Measurements from ENCODE around the gene CDA. TPM values are rescaled to one million over a fixed set of nuclear protein-coding genes. Genes with fewer than 3 reads are reported as not detected.
"Not testable (repeated sequence)": the region's sequence is repeated elsewhere in the genome, so short reads cannot be mapped to it uniquely, and the experiment has no call there.

The CDA gene
- polyA plus RNA-seq, 10 donors: 0.31 to 1.1 (median 0.55) TPM; not detected in 1

DNA sequence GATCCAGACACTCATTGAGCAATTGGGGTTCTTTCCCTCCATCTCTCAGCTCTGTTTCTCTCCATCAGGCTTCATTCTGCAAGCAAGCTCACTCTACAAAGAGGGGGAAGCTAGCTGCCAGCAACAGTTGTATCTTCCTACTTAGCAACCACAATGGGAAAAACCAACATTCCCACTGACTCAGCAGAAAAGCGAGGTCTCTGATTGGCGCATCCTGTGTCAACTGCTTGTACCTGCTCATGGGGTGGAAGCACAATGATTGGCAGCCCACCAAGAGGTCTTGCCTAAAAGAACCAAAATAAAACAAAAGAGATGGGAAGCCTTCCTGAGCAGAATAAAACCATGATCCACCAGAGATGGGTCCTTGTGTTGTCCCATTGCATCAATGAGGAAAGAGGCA, 4.0 kb upstream of the CDA start:
- no peak for DNase-seq

DNA sequence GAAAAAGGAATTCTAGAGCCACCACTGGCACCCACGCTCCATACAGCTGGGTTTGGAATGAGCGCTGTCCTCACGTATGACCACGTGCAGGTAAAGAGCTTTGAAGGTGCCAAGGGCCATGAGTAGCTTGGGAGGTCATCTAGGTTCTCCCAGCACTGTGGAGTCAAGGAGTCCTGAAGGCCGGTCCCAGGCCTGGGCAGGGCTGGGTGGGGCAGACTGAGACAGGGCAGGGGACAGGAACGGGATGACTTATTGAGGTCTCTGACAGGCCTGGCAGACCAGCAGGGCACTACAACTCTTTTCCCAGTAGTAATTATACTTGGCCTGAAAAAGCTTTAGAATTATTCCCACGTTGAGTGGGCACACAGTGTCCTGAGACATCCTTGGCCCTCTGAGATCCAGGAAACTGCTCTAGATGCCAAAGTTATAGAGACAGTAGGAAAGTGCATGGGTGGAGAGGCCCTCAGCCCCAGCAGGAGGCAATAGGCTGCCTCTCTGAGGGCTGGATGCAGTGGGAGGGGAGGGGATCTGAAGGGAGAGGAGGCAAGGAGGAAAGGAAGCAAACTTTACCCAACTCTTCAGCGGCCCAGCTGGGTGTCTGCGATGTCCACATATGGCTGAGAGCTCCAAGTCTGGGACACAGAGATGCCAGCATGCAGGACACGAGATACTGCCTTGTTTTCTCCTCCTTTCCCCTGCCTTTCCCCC, 1.8 kb upstream of the CDA start:
- peak in 1 of 3 donors; percentile 11 for DNase-seq

DNA sequence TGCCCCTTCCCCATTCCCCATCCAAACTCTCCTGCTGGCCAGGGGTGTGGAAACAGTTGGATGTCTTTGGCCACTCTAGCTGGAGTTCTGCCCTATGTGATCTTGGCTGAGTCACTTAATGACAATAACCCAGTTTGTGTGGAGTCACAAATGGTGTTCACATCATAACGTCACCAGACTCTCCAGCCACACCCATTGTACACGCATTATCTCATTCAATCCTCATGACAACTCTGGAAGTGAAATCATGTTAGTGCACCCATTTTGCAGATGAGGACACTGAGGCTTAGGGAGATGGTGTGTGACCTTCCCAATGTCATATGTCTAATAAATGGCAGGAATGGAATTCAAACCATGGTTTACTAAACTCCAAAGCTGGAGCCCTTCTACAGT, 1.2 kb upstream of the CDA start:
- DNase-seq: peak in 1 of 3 donors; percentile 42

DNA sequence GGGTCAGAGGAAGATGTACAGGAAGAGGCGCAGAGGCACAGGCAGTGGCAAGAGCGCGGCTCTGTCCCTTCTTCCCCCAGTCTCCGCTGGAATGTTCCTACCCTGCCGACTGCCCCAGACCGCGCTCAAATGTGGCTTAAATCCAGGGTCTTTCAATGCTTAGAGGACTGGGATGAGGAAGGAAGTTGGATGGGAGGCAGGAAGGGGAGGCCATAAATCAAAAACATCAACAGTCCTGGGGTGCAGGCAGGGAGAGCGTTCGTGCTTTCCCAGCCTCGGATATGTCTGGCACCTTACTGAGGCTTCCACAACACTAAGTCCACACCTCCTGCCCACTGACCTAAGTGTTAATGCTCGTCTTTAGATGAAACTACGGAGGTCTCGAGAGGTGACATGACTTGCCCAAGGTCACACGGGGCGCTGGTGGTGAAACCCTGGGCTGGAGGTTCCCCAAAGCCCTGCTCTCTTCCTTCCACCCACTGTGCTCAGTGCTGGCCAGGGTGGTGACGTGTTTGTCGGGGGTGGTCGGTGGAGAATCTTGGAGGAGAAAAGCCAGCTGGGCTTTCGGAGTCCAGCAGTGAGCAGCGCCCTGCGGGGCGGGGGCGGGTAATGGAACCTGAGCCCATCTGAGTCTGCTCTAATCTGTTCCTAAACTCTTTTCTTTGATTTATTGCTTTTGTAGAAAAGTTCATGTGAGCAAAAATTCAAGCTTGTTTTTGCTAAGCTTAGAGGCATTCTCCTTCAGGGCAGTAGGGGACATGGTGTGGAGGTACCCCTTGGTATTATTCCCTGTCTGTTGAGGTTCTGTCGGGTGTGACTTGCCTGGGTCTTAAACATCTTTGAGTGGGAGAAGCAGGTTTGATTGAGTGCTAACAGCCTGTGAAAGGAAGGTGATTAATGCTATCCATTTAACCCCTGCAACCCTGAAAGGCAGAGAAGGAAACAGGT, 708 bp downstream of the CDA start:
- DNase-seq: peak; percentile 38 to 79 (median 38)

DNA sequence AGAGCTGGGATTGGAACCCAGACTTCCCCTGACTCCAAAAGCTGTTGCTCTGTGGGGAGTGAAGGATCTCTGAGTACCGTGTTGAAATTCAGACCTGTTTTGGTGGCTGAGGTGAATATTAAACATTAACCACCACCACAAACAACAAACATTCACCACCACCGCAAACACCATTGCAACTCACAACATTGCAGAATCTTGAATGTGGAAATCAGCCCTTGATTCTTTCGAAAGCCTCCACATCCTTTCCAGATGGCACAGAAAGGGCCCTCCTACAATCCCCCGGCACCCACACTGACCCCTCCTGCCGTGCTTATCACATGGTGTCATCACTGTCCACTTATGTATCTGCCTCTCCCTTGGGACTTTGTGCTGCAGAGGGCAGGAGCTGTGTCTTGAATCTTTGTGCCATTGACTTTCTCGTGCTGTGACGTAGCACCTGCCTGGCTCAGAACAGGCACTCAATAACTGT, 1.4 kb downstream of the CDA start:
- no peak for DNase-seq

DNA sequence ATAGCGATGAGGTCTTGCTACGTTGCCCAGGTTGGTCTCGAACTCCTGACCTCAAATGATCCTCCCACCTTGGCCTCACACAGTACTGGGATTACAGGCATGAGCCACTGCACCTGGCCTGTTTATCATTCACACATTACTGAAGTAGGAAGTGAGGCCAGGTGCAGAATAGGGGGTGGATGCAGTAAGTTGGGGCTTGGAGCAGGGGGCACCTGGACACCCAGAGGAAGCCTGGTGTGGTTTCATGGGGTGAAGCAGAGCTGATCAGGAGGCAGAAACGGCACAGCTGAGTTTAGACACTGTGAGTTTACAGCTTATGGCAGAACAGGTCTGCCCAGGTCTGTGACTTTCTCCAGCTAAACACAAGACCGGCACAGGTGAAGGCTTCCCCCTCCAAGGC, 4.9 kb downstream of the CDA start:
- DNase-seq: no peak

DNA sequence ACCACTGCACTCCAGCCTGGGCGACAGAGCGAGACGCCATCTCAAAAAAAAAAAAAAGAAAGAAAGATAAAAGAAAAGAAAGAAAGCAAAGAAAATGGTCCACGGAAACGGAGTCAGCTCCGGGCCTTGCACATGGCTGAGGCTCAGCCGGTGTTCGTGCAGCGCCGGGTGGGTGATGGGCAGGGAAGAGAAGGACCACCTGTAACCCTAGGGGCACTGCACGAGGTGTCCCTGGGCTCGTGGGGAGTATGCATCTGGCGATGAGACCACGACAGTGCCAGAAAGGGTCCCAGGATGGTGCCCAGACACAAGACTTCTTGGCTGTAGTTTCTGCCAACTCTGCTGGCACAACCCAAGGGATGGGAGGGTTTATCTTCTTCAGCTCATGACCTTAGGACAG, 5.8 kb downstream of the CDA start:
- DNase-seq: no peak

DNA sequence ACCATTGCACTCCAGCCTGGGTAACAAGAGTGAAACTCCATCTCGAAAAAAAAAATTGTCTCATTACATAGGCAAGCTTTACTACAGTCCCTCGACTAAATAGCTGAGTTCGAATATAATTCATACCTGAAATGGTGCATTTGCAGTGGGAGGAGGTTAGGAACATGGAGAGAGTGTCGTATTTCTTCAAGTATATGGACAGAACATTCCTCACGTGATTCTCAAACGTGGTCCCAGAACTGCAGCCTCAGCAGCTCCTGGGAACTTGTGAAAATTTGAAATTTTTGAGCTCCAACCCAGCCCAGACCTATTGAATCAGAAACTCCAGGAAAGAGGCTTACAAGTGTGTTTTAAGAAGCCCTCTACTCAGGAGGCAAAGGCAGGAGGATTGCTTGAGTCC, 7.2 kb downstream of the CDA start:
- DNase-seq: no peak

DNA sequence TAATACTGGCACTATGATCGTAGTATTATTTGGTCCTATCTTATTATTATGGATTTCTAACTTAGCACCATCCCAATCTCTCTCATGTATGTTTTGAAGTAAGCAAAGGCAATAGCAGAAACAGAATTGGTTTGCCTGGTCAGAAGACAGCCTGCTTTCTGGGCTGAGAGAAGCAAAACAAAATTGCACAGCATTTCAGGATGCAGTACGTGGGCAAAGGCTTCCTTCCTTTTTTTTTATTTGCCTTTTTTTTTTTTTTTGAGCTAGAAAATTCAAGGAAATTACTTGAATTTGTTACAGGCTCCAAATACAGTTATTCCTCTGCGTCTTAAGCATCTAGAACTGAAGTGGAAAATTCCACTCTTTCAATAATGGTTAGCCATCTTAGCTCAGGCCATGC, 8.8 kb downstream of the CDA start:
- no peak for DNase-seq

DNA sequence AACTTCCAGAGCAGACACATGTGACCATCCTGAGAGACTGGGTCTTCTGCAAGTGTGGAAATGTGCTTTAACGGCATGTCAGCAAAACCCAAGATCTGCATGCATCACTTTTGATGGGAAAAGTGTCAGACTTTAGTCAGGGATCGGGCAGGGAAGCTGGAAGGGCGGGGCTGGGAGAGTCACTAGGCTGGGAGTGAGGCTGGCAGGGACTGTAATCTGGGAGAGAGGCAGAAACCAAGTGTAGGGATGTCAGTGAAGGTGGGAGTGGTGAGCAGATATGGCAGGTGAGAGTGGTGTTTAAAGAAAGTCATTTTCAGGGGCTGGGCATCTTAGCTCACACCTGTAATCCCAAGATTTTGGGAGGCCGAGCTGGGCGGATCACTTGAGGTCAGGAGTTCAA, 11.3 kb downstream of the CDA start:
- no peak for DNase-seq

DNA sequence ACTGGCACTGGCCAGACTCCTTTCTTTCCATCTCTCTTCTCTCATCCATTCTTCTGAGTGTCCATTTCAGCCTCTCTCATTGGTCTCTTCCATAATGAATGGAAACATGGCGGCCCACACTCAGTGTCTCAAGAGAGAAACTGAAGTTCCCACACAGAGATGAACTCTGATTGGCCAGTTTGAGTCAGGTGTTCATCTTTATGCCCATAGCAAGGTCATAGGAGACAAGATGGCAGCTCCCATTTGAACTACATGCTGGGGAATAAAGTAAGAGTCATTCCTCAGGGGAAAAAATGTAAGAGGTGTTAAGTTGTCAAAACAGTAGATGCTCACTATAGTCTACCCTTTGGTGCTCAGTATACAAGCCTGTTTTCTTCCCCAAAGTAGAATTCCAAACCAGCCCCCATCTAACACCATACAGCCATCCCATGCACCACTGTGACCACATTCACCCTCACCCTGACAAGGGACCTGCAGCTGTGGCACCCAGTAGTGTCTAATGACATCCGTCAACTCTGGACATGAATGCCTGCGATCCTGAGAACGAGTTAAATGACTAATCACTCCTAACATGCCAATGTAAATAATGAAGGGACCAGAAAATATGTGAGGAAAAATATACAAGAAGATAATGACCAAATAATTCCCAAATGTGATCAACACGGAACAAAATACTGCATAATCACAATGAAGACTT, 12.4 kb downstream of the CDA start:
- no peak for DNase-seq

DNA sequence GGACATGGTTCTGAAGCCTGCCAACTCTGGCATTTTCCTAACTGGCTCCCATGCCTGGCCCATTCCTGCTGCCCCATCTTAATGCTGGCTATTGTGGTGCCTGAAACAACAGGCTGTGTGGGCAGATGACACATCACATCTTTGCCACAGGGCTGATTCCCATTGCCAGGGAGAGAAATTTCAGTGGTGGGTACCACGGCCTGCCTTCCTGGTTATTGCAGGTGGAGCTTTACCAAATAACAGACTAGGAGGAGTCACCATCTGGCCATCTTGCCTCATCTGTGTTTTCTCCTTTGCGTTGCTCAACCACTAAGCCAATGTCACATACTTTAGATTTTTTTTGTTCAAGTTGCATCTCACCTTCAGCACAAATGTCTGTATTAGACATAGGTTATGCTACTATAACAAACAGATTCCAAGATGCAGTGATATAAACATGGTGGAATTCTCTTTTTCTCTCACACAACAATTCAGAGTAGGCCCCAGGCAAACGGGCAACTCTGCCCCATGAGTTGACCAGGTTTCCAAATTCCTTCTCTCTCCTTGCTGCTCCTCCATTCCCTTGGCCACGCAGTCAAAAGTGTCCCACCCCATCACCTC, 14.1 kb downstream of the CDA start:
- DNase-seq: no peak

DNA sequence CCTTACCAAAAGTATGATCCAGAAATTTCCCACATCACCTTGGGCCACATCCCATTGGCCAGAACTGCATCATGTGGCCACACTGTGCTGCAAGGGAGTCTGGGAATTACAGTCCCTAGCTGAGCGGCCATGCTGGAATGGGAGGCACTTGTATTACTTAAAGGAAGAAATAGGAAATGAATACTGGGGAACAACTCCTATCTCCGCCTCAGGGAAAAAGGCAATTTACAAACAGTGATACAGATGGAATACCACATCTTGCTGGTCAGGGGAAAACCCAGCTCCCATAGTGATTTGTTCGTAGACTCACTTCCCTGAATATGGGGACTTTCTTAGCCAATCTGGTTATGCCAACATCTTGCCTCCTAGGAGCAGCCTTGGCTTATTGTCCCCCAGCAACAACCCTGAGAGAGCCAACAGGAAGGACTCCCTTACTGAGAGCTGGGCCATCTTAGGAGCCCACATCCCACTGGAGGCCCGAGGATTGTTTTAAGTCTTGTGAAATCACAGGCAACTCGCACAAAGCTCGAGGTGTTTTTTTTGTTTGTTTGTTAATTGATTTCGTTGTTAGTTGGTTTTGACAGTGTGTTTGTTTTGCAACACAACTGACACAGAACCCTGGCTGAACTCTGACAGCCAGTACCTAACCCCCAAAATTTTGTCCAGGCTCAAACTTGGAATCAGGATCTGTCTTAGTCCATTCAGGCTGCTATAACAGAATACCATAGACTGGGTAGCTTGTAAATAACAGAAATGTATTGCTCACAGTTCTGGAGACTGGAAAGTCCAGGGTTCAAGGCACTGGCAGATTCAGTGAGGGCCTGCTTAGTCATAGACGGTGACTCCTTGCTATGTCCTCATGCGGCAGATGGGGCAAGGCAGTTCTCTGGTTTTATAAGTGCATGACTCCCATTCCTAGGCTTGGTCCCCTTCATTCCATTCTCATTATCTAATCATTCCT, 14.9 kb downstream of the CDA start:
- DNase-seq: peak in 1 of 3 donors; percentile 82

DNA sequence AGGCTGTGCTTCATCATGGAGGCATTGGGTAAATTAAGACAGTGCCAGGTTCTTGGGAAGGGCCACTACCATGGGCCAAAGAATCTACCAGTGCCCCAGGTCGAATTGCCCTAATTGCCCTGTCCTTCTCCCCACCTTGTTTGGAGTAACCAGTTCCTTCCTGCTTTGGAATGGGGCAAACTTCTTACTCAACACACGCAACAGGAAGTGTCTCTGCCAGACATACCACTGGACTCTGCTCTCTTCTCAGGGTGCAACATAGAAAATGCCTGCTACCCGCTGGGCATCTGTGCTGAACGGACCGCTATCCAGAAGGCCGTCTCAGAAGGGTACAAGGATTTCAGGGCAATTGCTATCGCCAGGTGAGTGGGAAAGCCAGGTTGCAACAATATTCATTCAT, 15.8 kb downstream of the CDA start:
- no peak for DNase-seq

DNA sequence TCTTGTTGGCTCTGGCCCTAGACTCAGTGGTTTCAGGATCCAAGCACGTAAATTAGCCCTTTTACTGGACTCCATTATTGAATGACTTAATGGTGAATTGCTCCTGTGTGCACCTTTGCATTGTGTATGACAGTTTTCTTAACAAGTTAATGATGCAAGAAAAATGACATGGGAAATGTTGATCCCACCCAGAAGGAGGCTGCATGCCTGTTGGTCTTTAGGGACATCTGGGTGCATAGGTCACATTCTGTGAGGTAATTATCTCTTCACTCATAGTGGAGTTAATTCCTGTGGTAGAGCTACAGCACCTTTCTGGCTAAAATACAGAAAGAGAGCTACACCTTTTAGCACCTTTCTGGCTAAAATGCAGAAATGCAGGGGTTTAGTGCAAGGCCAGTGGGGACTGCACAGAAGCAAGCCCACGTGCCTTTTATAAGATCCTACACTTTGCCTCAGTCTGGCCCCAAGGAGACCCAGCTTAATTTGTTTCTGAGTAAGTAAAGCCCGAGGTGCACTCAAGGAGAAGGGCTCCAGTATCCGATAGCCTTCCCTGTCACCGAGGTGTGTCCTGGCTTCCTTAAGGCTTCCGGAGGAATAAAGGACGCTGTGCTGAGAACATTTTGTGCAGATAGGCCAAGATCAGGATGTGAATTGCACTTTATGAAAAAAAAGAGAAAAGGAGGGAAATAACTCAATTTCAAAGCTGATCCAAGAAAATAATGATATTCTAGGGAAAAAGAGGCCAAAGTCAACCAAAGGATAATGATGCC, 18.1 kb downstream of the CDA start:
- not testable (repeated sequence) for DNase-seq

DNA sequence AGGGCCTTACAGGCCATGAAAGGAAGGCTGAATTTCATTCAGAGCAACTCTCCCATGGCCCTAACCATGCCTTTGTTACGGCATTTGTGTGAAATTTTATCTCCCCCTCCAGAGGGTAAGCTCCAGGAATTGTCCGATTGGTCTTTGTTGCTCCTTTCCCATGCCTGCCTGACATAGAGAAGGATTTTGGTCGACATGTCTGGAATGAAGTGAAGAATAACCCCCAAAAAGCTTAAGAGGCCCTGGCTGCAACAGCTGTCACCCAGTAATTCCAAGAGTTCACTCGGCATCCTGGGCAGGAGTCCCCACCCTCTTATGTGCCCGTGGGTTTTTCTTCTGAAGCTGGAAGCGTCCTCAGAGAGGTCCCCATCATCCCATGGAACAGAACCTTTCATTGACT, 20.6 kb downstream of the CDA start:
- no peak for DNase-seq

DNA sequence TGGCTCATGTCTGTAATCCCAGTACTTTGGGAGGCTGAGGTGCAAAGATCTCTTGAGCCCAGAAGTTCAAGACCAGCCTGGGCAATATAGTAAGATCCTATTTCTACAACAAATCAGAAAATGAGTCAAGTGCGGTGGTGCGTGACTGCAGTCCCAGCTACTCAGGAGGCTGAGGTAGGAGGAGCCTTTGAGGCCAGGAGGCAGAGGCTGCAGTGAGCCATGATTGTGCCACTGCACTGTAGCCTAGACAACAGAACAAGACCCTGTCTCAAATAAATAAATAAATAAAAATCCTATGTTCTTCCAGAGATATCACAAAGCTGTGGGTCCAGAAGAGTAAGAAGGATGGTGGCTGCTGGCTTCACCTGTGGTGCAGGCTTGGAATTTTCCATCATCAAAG, 22.1 kb downstream of the CDA start:
- DNase-seq: no peak

DNA sequence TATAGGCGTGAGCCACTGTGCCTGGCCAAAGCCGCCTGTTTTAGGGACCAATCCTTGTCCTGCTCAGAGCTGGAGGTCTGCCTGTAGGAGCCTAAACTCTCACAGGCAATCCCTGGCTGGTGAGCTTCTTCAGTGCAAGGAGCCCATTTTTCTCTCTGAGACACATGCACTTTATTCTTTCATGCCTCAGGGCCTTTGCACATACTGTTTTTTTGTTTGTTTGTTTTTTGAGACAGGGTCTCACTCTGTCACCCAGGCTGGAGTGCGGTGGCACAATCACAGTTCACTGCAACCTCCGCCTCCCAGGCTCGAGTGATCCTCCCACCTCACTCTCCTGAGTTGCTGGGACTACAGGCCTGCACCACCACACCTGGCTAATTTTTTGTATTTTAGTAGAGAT, 22.8 kb downstream of the CDA start:
- DNase-seq: no peak

DNA sequence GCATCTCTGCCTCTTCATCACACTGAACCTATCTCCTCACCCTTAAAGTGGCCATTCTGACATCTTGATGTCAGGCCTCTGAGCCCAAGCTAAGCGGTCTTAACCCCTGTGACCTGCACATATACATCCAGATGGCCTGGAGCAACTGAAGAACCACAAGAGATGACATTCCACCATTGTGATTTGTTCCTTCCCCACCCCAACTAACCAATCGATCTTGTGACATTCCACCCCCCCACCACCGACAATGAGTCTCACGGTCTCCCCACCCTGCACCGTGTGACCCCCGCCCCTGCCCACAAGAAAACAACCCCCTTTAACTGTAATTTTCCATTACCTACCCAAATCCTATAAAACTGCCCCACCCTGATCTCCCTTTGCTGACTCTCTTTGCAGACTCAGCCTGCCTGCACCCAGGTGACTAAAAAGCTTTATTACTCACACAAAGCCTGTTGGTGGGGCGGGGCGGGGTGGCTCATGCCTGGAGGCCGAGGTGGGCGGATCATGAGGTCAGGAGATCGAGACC, 23.4 kb downstream of the CDA start:
- no peak for DNase-seq

DNA sequence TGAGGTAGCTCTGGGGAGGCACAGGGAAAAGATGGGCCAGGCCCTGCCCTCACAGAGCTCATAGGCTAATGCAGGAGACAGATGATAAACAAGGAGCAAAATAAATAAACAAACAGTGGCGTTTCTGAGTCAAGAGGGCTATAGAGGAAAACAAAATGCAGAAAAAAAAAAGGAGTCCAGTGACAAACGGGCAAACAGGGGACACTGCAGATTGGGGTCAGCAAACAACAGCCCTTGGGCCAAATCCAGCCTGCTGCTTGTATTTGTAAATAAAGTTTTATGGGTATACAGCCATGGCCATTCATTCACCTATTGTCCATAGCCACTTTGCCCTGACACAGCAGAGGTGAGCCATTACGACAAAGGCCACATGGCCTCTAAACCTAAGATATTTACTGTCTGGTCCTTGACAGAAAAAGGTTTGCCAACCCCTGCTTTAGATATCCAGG, 25.3 kb downstream of the CDA start:
- no peak for DNase-seq

All from muscle of back (tissue), 11 donors.